Hepatocyte (in vitro differentiated cells): ENCODE data around the gene OVAAL.

ENCODE experiments used
- EZH2 ChIP-seq: fragments of 200-600 bp; sonication (generic); IDR thresholded peaks from 2 replicates; pipeline ENCODE4 v1.6.1; 2016; ENCODE audit warnings: antibody characterized with exemption, mild to moderate bottlenecking, borderline replicate concordance
- TF ChIP-seq, protein P1 (sequence below): fragments of 200-600 bp; sonication (generic); IDR thresholded peaks from 2 replicates; pipeline ENCODE4 v1.5.1; 2016; ENCODE audit warnings: antibody characterized with exemption, mild to moderate bottlenecking; ENCODE audit not compliant: poor library complexity

DNA sequence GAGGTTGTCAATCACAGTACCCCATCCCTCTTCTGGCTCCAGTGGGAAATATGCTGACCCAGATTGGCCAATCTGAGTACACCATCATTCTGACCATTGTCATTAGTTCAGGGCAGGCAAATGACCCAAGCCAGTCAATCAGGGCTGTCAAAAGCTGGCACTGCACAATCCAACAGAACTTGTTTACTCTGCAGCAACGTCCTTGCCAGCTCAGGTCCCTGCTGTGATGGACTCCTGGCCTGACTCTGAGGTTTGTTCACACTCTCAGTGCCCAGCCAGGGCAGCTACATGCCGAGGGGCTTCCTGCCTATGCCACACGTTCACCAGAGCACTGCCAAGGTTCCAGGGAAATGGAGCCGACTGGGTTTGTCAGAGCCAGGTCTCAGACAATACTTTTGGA lies 14.7 kb upstream of the OVAAL start:
- no peak for TF ChIP-seq EZH2
- TF ChIP-seq, protein P1, sequence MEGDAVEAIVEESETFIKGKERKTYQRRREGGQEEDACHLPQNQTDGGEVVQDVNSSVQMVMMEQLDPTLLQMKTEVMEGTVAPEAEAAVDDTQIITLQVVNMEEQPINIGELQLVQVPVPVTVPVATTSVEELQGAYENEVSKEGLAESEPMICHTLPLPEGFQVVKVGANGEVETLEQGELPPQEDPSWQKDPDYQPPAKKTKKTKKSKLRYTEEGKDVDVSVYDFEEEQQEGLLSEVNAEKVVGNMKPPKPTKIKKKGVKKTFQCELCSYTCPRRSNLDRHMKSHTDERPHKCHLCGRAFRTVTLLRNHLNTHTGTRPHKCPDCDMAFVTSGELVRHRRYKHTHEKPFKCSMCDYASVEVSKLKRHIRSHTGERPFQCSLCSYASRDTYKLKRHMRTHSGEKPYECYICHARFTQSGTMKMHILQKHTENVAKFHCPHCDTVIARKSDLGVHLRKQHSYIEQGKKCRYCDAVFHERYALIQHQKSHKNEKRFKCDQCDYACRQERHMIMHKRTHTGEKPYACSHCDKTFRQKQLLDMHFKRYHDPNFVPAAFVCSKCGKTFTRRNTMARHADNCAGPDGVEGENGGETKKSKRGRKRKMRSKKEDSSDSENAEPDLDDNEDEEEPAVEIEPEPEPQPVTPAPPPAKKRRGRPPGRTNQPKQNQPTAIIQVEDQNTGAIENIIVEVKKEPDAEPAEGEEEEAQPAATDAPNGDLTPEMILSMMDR = no peak
